ENCODE measurements around the gene SIX5. TPM values are rescaled to one million over a fixed set of nuclear protein-coding genes. Genes with fewer than 3 reads are reported as not detected.

SIX5 gene
- 8.6 and 9.2 TPM in 2 replicates for total RNA-seq

DNA sequence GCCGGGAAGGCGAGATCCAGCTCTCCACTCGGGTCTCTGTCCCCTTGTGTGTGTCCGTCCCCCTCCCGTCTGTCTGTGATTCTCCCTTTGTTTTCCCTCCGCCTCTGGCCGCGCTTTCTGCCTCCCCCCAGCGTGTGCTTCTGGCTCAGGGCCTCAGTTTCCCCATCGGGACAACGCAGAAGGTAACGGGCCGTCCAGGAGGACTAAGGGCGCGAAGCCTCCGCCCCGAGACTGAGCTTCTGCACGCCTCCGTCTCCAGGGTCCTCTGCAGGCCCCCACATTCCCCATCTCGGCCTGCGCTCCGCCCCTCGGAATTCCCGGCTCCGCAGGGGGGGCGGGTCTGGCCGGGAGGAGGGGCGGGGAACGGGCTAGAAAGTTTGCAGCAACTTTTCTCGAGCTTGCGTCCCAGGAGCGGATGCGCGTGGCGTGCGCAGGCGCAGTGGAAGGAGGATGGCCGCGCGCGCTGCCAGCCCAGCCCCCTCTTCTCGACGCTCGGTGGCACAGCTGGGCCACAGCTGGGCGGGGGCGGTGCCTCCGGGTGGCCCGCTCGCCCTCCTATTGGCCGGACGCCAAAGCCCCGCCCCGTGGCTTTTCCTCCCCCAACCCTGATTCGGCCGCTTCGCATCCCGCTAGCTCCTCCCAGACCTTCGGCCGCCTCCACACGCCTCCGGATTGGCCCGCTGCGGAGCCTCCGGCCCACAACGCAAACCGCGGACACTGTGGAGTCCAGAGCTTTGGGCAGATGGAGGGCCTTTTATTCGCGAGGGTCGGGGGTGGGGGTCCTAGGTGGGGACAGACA lies at the start of gene SIX5:
Gene SIX5 (minus strand): TSS at position 269 of the 799 bp plus-strand sequence. CDS start 408 bp downstream, outside the sequence.

GRCh38 chr19:45814851-45815480 lies 45.9 kb upstream of the SIX5 start, which contains the start of gene RSPH6A:
RSPH6A (minus strand) TSS chr19:45815308; CDS start chr19:45815176, 132 bp downstream.

GRCh38 chr19:45792470-45793177 lies 23.6 kb upstream of the SIX5 start, which contains the start of gene DMWD:
DMWD (minus strand) TSS chr19:45792845; CDS start chr19:45792756, 89 bp downstream.

GRCh38 chr19:45782162-45782691 lies 13.2 kb upstream of the SIX5 start, which contains the start of gene DMPK:
DMPK (minus strand) TSS chr19:45782490; CDS start chr19:45782352, 138 bp downstream.

GRCh38 chr19:45733160-45733810 lies 35.8 kb downstream of the SIX5 start, which contains the start of gene MEIOSIN:
MEIOSIN (plus strand) TSS chr19:45733439; CDS start chr19:45735377, 1,938 bp downstream.

DNA sequence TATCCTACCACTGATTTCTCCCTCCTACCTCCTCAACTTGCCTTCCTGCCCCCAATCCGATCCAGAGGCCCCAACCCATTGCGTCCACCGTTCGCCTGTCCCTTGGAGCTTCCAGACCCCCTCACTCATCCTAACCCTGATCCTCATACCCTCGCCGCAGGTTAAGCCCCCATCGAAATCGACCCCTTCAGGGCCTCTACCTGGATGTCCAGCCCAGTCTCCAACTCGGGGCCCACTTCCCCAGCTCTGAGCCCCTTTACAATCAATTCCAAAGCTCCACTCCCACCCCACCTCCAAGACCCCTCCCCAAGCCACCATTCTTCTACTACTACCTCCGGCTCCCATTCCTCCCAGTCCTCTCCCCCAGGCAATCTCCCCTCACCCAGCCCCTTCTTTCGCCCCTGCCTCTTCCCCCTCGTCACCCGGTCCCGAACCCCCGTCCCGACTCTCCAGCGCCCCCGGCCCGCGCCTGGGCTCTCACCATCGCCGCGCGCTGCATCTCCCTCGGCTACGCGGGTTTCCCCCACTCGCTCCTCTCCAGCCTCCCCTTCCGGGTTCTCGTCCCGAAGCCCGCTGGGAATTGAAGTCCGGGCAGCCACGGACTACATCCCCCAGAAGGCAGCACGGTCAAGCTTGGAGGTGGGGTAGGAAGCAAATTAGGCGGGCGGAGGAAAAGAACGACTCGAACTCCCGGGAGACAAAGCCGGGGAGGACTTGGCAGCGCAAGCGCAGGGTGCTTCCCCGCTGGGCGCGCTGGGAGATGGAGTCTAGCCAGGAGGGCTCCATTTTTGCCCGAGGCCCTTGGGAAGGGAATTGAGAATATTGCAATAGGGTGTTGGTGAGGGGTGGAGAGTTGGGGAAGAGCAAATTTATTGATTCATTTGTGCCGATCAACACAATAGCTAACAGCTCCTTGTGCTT lies 38.4 kb downstream of the SIX5 start, which contains the start of gene FBXO46:
Gene FBXO46 (minus strand): TSS at position 529 of the 921 bp plus-strand sequence. CDS start 17,401 bp downstream, outside the sequence.

Other genes starting within 250 kb of the SIX5 start
- gene OPA3, start 184.4 kb downstream of the SIX5 start, total RNA-seq: 12.0 and 13.7 TPM in 2 replicates
- gene GPR4, start 167.0 kb downstream of the SIX5 start, total RNA-seq: 22.5 and 26.0 TPM in 2 replicates
- gene EML2, start 129.9 kb downstream of the SIX5 start, total RNA-seq: 18.3 and 18.9 TPM in 2 replicates
- not detected in 2 replicates for gene GIPR, start 101.0 kb downstream of the SIX5 start, total RNA-seq
- 409 and 447 TPM in 2 replicates for gene SNRPD2, start 77.3 kb downstream of the SIX5 start, total RNA-seq
- gene QPCTL, start 76.6 kb downstream of the SIX5 start, total RNA-seq: 14.6 and 17.1 TPM in 2 replicates
- 7.7 and 9.8 TPM in 2 replicates for gene FBXO46, start 38.4 kb downstream of the SIX5 start, total RNA-seq
- gene MEIOSIN, start 35.8 kb downstream of the SIX5 start, total RNA-seq: not detected in 2 replicates
- gene DMPK, start 13.2 kb upstream of the SIX5 start, total RNA-seq: 8.5 and 11.2 TPM in 2 replicates
- 32.8 and 33.2 TPM in 2 replicates for gene DMWD, start 23.6 kb upstream of the SIX5 start, total RNA-seq
- not detected in 2 replicates for gene RSPH6A, start 46.1 kb upstream of the SIX5 start, total RNA-seq
- 47.0 and 48.7 TPM in 2 replicates for gene SYMPK, start 93.9 kb upstream of the SIX5 start, total RNA-seq
- not detected in 2 replicates for gene FOXA3, start 95.1 kb upstream of the SIX5 start, total RNA-seq
- gene IRF2BP1, start 116.9 kb upstream of the SIX5 start, total RNA-seq: 22.0 and 22.6 TPM in 2 replicates
- 1.4 and 3.1 TPM in 2 replicates for gene MYPOP, start 133.4 kb upstream of the SIX5 start, total RNA-seq
- not detected in 2 replicates for gene NANOS2, start 145.5 kb upstream of the SIX5 start, total RNA-seq
- gene NOVA2, start 204.6 kb upstream of the SIX5 start, total RNA-seq: 9.7 and 10.4 TPM in 2 replicates
- gene CCDC61, start 226.2 kb upstream of the SIX5 start, total RNA-seq: 10.4 and 12.1 TPM in 2 replicates

Data from mammary microvascular endothelial cell (primary cell).